LoVo (cell line): Measurements from ENCODE around the gene AP1M2.

Experiments used
- DNase-seq: peaks from one replicate; pipeline ENCODE4 v3.0.0-alpha.2; 2016; ENCODE audit warnings: low spot score

The AP1M2 gene

DNA sequence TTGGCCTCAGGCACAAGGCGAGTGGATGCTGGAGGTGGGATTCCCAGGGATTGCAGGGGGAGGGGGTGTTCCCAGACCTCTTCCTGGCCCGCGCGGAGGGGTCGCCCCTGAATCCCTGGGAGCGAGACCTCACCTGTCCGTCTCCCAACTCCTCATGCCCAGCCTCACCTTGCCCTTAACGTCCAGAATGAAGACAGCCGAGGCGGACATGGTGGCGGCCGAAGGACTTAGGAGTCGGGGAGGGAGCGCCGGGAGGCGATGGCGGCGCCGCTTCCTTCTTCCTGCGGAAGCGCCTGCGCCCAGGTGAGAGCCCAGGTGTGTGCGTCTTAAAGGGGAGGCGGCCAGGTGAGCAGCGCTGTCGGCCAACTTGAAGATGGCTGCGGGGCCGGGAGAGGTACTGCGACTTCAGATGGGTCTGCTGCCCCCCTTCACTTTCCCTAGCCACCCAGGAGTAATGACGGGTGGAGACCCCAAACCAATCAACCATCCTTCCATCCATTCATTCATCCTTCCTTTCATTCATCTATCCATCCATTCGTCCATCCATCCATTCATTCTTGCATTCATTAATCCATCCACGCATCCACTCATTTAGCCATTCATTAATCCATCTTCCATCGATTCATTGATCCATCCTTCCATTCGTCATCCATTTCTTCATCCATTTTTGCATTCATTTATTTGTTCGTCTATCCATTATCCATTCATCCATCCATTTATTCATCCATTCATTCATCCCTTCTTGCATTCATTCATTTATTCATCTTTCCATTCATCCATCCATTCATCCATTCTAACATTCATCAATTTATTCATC lies at the start of gene AP1M2:
Gene AP1M2 (minus strand): TSS at position 291 of the 817 bp plus-strand sequence. CDS start 81 bp downstream, at position 210.
- peak; percentile 76 for DNase-seq

DNA sequence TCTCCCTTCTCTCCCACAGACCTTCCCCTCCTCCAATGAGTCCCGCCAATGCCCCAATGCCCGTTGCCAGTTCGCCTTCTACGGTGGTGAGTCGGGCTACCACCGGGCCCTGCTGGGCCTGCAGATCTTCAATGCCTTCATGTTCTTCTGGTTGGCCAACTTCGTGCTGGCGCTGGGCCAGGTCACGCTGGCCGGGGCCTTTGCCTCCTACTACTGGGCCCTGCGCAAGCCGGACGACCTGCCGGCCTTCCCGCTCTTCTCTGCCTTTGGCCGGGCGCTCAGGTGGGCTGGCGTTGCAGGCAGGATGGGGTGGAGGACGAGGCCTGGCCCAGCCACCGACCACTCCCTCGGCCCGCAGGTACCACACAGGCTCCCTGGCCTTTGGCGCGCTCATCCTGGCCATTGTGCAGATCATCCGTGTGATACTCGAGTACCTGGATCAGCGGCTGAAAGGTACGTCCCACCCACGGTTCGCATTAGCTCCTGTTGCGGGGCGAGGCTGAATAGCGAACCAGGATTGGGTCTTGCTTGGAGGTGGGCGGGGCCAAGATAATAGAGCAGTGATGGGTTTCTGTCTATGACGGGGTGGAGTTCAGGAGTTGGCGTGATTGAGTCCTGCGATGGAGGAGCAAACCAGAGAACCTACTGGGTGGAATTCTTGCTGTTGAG lies 49.3 kb upstream of the AP1M2 start:
- DNase-seq = no peak

DNA sequence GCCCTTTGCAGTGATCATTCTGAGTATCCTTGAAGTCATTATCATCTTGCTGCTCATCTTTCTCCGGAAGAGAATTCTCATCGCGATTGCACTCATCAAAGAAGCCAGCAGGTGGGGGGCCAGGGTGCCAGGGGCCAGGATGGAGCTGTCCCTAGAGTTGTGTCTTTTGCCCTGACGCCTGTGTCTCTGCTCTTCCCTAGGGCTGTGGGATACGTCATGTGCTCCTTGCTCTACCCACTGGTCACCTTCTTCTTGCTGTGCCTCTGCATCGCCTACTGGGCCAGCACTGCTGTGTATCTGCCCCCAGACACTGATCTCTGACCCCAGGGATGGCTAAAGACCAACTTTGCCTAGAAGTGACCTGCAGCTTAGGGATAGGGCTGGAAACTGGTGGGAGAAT lies 47.9 kb upstream of the AP1M2 start:
- DNase-seq = no peak

DNA sequence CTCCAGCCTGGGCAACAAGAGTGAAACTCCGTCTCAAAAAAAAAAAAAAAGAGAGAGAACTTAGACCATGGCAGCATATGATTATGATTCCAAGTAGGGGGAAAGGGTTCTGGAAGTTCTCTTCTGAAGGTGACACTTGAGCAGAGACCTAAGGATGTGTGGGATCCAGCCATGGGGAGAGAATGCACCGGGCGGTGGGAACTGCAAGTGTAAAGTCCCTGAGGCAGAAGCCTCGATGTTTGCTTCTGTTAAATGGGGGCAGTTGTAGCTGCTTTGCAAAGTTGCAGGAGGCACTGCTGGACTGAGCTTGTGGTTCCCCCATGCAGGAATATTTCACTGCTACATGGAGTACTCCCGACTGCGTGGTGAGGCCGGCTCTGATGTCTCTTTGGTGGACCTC lies 47.3 kb upstream of the AP1M2 start:
- DNase-seq = no peak

DNA sequence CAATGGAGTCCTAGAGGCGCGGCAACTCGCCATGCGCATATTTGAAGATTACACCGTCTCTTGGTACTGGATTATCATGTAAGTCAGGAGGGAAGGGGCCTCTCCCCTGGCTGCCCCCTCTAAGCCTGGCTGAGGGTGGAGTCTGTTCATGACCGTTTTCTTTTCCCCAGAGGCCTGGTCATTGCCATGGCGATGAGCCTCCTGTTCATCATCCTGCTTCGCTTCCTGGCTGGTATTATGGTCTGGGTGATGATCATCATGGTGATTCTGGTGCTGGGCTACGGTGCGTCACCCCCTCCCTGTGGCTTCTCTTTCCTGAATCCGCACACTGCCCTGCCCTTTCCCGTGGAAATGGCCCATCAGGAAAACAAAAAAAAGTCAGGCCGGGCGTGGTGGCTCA lies 44.8 kb upstream of the AP1M2 start:
- no peak for DNase-seq

DNA sequence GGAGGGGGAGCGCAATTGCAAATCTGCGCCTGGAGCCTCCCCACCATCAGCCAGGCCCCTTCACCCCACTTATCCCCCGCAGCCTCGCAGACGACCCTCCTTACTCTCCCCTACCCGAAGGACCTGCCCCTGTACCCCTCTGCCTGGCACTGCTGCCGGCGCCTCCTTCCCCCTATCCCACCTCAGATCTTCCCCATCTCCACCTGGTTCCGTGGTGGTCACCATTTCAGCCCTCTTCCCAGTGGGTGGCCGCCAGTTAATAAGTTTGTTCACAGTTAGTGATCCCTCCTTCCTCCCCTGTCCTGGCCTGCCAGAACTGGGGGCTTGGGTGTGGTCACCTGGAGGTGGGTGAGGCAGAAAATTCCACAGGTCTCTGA lies 38.6 kb upstream of the AP1M2 start:
- DNase-seq = no peak

DNA sequence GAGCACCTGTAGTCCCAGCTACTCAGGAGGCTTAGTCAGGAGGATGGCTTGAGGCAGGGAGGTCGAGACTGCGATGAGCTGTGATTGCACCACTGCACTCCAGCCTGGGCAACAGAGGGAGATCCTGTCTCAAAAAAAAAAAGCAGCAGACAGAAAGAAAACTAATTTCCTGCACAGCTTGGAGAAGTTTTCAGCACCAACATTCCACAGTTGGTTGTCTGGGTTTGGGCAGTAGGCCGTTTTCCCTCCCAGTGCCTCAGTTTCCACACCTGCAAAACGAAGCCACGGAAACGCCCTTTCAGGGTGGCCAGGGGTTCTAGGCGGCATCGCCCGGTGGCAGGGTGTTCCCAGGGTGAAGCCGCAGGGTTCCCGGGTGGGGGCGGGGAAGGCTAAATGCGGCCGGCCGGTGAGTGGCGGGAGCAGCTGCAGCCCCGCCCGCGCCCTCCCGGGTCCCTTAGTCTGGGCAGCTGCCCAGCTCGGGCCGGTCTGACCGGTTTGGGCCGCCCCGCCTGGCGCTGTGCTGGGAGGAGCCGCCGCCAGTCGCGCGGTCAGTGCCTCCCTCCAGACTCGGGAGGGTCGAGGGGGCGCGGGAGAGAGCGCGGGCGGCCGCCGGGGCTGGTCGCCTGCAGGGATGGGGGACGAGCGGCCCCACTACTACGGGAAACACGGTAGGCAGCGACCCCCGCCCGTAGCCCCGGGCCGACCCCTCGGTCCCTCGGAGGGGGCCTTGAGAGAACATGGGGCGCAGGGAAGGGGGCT lies 38.1 kb upstream of the AP1M2 start, which contains the start of gene SLC44A2:
Gene SLC44A2 (plus strand): TSS at position 551 of the 759 bp plus-strand sequence. CDS start 81 bp downstream, at position 632.
- peak; percentile 78 for DNase-seq

DNA sequence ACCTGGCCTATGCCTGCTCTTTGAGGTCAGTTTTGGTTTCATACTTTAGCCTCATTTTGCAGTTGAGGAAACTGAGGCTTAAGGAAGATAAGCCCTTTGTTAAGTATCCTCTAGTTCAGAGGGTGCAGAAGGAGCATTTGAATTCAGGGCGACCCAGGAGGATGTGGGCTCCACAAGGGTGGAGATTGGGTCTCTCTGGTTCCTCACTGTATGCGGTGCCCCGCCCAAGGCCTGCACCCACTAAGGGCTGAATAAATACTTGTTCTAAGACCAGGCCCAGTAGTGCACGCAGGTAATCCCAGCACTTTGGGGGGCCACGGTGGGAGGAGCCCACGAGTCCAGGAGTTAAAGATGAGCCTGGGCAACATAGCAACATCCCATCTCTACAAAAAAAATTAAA lies 37.5 kb upstream of the AP1M2 start:
- no peak for DNase-seq

DNA sequence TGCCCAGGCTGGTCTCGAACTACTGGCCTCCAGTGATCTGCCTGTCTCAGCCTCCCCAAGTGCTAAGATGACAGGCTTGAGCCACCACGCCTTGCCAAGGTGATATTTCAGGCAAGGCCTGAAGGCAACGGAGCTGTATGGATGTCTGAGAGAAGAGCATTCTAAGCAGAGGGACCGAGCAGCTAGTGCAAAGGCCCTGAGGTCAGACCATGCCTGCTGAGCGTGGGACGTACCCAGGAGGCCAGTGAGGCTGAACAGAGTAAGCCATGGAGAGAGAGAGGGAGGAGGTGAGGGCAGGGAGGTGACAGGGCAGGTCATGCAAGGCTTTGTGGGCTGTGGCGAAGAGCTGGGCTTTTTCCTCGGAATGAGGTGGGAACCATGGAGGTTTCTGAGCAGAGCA lies 34.9 kb upstream of the AP1M2 start:
- no peak for DNase-seq

DNA sequence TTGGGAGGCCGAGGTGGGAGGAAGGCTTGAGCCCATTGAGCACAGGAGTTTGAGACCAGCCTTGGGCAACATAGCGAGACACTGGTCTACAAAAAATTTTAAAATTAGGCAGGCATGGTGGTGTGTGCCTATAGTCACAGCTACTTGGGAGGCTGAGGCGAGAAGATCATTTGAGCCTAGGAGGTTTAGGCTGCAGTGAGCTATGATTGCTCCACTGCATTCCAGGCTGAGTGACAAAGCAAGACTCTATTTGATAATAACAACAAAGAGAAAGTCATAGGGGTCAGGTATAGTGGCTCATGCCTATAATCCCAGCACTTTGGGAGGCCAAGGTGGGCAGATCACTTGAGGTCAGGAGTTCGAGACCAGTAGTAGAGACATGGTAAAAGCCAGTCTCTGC lies 33.7 kb upstream of the AP1M2 start:
- no peak for DNase-seq

DNA sequence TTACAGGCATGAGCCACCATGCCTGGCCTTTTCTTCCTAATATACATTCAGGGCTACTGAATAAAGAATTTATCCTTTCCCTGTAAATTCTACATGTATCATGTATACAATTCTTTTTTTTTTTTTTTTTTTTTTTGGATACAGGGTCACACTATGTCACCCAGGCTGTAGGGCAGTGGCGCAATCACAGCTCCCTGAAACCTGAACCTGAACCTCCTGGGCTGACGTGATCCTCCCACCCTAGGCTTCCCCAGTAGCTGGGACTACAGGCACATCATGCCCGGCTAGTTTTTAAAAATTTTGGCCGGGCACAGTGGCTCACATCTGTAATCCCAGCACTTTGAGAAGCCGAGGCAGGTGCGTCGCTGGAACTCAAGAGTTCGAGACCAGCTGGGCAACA lies 31.7 kb upstream of the AP1M2 start:
- DNase-seq = no peak

DNA sequence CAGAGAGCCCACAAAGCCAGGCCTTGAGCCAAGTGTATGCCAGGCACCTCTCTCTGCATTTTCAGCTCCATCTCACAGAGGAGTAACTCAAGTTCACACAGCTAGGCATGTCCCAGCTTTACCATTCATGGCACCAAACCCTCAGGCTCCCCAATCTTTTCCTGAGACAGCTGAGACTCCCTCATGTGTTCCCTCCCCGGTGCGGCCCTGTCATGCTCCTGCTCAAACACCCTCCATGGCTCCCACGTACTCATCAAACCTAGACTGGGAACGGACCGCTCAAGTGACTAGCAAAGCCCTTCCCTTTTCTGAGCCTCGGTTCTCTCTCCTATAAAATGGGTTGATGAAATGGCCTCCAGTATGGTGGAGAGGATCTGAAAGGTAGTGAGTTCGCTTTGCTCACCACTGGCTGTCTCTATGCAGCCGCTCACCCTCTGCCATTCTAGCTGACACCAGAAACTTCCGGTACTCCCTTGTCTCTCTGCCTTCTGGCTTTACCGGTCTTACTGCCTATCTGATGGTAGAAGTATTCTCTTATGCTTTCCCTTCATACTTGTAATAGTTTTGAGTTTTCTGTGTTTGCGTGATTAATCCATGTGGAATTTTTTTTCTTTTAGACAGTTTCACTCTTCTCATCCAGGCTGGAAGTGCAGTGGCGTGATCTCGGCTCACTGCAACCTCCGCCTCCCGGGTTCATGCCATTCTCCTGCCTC lies 30.5 kb upstream of the AP1M2 start:
- DNase-seq = no peak

DNA sequence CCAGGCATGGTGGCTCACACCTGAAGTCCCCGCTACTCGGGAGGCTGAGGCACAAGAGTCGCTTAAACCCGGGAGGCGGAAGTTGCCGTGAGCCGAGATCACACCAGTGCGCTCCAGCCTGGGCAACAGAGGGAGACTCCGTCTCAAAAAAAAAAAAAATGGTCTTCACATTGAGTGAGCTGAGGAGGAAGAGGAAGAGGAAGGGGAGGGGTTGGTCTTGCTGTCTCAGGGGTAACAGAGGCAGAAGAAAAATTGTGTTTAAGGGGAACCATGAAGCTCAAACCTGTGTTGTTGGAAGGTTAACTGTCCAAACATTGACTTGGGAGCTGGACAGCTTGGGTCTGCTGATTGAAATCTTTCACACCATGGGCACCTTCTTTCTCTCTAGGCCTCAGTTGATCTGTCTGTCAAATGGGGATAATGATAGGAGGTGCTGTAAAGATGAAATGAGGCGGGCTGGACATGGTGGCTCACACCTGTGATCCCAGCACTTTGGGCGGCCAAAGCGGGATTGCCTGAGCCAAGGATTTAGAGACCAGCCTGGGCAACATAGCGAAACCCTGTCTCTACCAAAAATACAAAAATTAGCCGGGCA lies 28.4 kb upstream of the AP1M2 start:
- DNase-seq = no peak

DNA sequence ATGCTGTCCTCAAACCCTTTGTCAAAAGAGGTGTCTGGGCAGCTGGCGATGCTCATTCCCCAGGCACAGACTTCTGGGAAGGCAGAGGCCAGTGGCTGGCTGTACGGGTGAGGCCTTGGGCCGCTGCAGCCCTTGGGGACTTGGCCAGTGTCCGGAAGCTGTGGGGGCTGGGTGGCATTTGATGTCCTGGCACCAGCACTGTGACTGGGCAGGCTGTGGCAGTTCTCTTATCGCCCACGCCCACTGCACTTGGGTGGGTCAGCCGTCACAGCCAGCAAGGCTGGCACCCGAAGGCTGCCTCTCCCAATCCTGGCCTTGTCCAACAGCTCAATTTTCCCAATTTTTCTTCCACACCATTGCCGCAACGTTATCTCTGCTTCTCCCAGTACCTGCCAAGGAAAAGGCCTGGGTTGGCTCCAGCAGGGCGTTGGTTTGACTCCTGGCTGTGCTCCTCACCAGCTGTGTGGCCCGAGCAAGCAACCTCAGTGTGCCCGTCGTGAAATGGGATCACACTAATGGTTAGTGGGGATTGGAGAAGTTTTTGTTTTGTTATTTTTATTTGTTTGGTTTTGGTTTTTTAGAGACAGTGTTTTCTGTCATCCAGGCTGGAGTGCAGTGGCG lies 25.5 kb upstream of the AP1M2 start:
- no peak for DNase-seq

DNA sequence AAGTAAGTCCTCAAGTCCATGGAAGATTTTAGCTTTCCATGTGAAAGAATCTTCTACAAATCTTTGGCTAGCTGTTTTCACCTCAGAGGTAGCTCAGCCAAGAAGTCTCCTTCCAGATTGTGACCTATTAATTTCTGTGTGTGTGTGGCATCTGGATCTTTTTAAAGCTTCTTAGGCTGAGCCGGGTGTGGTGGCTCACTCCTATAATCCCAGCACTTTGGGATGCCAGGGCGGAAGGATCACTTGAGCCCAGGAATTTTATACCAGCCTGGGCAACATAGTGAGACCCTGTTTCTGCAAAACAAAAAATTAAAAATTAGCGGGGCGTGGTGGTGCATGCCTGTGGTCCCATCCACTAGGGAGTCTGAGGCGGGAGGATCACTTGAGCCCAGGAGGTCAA lies 24.8 kb upstream of the AP1M2 start:
- no peak for DNase-seq

DNA sequence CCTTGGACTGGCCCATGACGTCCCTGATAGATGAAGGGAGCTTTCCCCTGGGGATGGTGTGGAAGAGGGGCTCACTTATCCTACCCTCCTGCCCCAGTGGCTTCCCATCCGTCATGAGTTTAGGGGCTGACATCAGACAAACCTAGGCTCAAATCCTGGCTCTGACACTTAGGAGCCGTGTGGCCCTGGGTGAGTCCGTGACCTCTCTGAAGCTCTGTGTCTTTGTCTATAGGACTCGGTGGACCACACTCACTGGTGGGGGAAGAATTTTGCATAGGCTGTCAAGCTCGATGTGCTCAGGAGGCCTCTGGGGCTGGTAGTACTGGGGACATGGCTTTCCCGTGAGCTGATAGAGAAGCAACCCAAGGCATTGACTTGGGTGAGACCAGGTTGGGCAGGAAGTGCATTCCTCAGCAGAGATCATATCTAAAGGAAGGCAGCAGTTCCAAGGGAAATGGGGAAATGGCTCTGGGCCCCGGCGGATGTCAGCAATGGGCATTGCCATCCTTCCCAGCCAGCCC lies 17.4 kb upstream of the AP1M2 start:
- no peak for DNase-seq

DNA sequence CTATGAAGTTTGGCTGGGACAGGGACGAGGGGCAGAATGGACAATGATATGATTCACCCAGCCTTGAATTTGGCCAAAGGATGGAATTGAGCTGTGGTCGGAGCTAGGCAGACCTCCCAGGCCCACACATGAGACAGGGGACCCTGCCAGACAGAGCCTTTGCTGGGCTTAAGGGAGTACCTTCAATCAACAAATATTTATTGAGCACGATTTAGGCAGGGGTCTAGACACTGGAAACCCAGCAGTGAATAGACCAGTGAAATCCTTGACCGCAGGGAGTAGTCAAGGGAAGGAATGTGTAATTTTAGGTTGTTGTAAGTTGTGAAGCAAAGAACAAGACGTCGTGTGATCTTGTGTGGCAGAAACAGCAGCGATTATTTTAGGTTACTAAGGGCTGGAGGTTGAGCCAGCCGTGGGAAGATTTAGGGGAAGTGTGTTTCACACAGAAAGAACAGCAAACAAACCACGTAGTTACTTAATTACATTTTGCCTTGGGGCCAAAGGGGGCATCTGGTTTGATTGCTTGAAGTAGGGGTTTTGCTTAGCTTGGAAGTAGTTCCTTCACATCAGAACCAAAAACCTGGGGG lies 16.9 kb upstream of the AP1M2 start:
- DNase-seq = no peak

DNA sequence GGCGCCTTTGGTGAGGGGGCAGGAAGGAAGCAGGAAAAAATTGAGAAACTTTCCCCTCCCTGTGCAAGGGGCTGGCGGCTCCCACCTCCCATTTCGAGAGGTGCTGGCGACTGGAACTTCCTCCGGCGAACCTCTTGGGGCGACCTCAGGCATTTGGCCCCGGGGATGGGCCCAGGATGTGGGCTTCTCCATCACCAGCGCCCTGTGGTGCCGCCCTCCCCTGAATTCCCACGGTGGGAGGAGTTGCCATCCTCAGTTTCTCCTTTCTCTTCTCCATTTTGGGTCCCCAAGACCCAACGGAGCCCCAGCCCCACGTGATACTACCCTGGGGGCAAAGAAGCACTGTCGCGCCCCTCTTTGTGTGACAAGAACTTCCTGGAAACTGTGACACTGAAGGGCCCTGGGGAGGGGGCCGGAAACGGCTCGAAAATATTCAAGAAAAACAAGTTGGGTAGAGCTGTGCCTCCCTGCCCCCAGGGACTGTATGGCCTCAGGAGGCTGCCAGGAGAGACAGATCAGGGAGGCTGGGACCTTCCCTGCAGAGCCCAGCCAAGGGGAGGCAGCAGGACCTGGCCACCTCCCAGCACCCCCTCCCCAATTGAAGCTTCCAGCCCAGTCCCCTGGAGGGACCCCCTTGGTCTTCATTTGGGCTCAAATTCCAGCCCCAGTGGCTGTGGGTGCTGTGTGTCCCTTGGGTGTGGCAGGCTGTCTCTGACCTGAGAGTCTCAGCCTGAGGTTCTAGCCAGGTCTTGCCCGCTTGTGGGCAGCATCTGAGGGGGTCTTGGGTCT lies 16.2 kb upstream of the AP1M2 start:
- DNase-seq = no peak

DNA sequence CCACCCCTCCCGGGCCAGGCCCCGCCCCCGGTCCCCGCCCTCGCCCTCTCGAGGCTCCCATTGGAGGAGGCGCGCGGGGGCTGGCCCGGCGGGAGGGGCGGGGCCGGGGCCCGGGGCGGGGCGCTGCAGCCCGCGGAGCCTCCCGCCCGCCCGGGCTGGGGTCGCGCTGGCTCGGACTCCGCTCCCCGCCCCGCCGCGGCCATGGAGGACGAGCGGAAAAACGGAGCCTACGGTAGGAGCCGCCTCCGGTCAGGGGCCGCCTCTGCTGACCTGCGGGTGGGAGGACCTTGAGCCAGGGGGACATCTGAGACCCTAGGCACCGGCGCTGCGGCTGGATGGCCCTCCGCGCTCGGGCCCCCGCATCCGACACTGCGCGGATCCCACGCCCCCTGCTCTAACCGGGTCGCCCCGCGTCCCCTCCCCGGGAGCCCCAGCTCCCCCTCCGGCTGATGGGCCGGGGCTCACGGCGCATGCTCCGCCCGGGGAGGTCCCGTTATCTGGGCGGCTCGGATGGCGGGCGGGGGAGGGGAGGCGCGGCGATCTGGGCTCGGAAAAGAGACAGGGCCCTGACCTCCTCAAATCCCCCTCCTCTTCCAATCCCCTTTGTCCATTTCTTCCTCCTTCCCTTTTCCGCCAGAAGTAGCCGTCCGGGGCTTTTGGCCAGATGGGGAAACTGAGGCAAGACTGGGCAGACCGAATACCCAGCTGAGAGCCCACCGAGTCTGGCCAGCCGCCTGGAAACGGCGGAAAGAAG lies 15.4 kb upstream of the AP1M2 start:
- DNase-seq = peak; percentile 76
